Measurements from ENCODE around the gene NEURL1B.

The NEURL1B gene

DNA sequence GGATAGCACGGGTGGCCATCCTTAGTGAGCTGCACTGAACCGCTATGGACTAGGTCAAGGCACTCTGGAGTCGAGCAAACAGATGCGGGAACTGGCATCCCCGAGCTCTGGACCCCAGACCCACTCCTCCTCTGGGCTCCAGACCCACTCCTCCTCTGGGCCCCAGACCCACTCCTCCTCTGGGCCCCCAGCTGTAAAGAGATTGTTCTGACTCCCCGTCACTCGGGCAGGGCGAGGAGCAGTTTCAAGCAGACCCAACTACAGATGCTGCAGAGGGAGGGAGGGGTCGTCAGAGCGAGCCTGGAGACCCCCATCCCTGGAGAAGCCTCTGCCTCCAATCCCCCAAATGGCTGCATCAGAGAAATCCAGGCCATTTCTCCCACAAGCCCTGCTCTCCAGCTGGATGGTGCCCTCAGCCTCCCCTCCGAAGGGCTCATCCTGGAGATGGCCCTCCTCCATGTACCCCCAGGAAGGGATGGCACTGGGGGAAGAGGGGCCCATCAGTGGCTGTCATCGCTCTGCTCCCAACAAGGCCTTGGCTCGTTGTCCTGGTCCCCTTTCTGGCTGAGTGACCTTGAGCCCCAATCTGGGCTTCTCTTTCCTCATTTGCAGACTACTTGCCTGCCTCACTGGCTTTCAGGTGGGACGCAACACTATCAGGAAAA lies 91.3 kb downstream of the NEURL1B start:
- no peak for DNase-seq (ENCODE audit: low spot score)

DNA sequence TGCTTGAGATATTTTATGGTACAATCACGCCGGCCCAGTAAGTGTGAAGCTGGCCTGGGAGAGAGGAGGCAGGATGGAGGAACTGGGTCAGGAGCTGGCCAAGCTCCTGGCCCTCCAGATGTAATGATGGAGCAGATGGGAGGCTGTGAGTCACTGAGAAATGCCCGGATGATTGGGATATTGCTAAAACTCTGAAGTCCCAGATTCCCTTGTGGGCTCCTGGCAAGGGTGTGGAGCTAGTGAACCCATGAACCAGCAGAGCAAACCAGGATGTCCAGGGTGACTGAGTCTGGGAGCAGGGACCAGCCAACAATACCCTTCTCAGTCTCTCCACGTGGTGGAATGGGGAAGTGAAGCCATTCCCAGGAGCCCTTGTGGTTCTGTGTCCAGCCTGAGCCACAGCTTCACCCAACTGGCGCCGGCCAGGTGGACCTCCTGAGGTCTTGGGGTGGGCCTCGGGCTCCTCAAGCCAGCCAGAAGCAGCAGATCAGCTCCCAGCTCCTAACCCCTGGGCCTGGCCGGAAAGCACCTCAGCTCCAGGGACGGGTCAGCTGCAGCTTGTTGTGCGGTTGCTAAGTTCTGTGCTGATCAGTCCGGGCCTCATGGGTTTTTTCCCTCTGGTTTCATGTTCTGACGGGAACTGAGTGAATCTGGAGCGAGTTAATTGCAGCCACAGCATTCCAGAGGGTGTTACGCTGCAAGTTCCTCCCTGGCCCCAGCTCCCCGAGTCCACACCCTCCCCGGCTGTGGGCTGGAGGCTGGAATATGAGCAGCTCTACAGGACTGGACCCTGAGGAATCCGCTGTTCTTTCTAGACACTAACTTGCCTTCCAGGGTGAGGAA lies 92.3 kb downstream of the NEURL1B start:
- DNase-seq (ENCODE audit: low spot score): no peak

DNA sequence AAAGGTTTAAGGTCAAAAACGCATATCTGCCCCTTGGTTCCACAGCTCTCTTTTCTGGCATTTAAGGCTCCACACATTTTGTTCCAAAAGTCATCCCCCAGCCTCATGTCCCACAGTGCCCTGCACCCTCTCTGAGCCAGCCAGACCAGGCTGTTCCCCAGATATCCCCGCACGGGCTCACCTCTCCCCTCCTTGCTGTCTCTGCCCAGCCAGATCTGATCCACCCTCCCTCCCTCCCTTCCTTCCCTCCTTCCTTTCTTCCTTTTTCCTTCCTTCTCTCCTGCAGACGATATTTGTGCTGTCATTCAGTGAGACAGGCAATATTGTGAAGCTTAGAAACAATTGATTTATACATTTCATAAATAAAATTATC lies 92.9 kb downstream of the NEURL1B start:
- no peak for DNase-seq (ENCODE audit: low spot score)

DNA sequence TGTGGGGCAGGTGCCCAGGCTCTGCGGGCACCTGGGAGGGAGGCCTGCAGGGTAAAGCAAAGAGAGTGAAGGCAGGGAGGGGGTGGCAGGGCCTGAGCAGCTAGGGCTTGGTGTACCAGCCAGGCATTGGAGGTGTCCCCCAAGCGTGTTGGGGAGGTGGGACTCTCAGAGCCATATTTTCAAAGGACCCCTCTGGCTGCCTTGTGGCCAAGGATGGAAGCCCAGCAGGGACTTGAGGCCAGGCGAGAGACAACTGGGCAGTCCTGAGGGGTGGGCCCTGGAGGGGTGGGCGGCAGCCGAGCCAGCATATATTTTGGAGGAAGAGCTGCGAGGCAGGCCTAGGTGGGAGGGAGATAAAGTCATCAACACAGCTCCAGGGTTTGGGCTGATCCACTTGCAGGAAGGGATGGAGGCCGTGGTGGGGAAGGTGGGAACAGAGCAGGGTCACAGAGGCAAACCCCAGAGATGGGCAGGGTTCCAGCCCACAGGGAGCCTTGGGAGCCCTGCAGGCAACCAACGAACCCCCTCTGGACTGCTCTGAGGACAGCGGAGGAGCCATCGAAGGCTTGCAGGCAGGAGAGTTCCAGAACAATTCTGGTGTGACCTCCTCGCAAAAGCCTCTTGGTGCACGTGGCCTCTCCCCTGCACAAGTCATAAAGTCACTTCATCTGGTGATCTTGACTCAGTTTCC lies 94.2 kb downstream of the NEURL1B start:
- no peak for DNase-seq (ENCODE audit: low spot score)

DNA sequence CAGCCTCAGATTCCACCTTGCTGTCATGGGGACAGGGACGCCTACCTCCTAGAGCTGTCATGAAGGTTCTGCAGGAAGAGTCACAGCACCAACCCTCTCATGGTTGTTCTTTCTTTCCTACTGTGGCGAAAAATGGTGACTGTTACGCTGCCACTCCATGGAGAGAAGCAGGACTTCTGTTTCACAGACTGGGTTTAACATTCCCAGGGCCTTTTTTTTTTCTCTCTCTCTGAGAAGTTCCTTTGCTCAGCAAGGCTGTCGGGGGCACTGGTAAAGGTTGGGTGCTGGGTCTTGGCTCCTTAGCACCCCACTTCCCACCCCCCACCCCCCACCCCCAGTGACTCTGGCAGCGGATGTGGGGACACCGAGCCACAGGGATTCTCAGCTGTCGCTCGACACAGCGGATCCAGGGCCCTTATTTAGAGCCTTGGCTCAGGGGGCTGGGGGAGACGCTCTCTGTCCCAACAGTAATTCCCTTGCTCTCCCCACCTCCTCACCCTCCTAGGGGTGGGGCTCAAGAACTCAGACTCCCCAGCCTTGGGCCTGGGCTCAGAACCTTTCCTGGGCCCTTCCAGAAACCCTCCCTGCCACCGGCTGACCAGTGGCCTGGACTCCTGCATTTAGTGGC lies 95.6 kb downstream of the NEURL1B start:
- DNase-seq (ENCODE audit: low spot score): no peak

DNA sequence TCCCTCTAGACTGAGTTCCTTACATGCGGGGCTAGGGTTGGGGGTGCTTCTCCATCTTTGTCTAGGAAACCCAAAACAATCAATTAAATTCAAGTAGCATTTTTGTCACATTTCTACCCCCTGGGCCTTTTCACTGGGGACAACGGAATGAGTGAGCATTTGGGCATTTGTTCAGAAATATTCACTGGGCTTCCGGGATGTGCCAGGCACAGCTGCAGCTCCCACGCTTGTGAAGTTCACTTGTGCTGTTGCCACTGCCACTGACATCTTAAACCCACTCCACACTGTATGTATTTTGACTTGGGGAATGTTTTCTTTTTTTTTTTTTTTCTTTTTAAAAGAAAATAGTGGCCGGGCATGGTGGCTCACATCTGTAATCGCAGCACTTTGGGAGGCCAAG lies 98.3 kb downstream of the NEURL1B start:
- no peak for DNase-seq (ENCODE audit: low spot score)

DNA sequence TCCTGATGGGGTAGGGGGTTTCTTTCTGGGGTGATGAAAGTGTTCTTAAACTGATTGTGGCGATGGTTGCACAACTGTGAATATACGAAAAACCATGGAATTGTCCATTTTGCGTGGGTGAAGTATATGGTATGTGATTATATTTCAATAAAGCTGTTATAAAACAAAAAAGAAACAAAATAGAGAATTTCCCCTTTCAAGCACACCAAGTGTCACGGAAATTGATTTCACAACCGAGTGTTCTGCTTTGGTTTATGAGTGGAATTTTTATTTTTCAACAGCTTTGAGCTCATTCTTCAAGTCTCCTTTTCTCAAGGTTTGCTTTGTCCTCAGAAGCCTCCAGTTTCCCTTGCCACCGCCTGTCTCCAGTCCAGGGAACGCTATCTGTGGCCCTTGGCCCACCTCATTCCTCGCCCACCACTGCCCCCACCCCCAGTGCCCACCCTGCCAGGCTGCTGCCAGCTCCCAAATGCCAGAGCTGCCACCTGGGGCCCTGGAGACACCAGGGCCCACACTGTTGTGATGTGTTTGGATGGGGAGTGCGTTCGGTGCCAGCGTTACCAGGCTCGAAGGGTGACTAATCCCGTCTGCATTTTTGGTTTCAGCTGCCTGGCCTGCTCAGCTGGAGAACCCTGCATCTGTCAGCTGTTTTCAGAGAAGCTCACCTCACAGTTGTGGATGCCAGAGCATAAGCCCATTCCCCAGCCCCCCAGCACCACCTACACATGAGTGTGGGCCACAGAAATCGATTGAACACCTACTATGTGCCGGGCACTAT lies 99.6 kb downstream of the NEURL1B start:
- peak; percentile 41 for DNase-seq (ENCODE audit: low spot score)

All from Ammon's horn (tissue), 1 donor.